HepG2 (cell line): ENCODE results near the gene ENTREP3. TPM values are rescaled to one million over a fixed set of nuclear protein-coding genes. Genes with fewer than 3 reads are reported as not detected.

Experiments
- CAMTA2 ChIP-seq: sonication (generic); formaldehyde crosslinking; IDR thresholded peaks from 2 replicates; pipeline ENCODE4 v1.4.0; 2020; ENCODE audit warnings: mild to moderate bottlenecking, missing genetic modification reagents, borderline replicate concordance
- CREB1 ChIP-seq, 2 experiments: fragments of 450-650 bp in 1 of 2; IDR thresholded peaks; 2 replicates each; pipeline ENCODE4 v1.6.1; 2016 to 2017; ENCODE audit warnings: control low read depth in 1 of 2, mild to moderate bottlenecking in 1 of 2, missing compliant biosample characterization in 1 of 2, missing genetic modification characterization in 1 of 2
- GATA4 ChIP-seq: sonication (generic); IDR thresholded peaks from 2 replicates; pipeline ENCODE4 v1.6.1; 2016; ENCODE audit warnings: antibody characterized with exemption, low read depth, borderline replicate concordance
- HDAC2 ChIP-seq: sonication (generic); formaldehyde crosslinking; IDR thresholded peaks from 2 replicates; pipeline ENCODE4 v1.4.0; 2020; ENCODE audit warnings: missing genetic modification reagents
- KLF16 ChIP-seq, 2 experiments: sonication (generic) in 1 of 2; formaldehyde crosslinking in 1 of 2; IDR thresholded peaks; 2 replicates each; pipeline versions ENCODE4 v1.6.1 to v1.8.0; 2016 to 2023; ENCODE audit warnings: missing genetic modification reagents in 2 of 2, missing compliant biosample characterization in 1 of 2
- MIER3 ChIP-seq: IDR thresholded peaks from 2 replicates; pipeline ENCODE4 v1.6.1; 2016; ENCODE audit warnings: missing compliant biosample characterization, borderline replicate concordance
- RARG ChIP-seq: sonication (generic); formaldehyde crosslinking; IDR thresholded peaks from 2 replicates; pipeline ENCODE4 v1.4.0; 2020; ENCODE audit warnings: low read depth, mild to moderate bottlenecking, missing genetic modification reagents
- RORA ChIP-seq: sonication (generic); formaldehyde crosslinking; IDR thresholded peaks from 2 replicates; pipeline ENCODE4 v1.5.0; 2020; ENCODE audit warnings: mild to moderate bottlenecking, missing genetic modification reagents, moderate library complexity
- SRY ChIP-seq: sonication (generic); formaldehyde crosslinking; IDR thresholded peaks from 2 replicates; pipeline ENCODE4 v1.8.0; 2022; ENCODE audit warnings: mild to moderate bottlenecking, missing genetic modification reagents
- SYNCRIP ChIP-seq: fragments of 200-400 bp; formaldehyde crosslinking; IDR thresholded peaks from 2 replicates; pipeline ENCODE4 v1.6.1; 2018; ENCODE audit warnings: mild to moderate bottlenecking, low read depth, low read length; ENCODE audit not compliant: insufficient read depth
- TBX2 ChIP-seq: sonication (generic); formaldehyde crosslinking; IDR thresholded peaks from 2 replicates; pipeline ENCODE4 v1.5.0; 2020; ENCODE audit warnings: missing genetic modification reagents, mild to moderate bottlenecking, borderline replicate concordance
- ZFP62 ChIP-seq: sonication (generic); formaldehyde crosslinking; IDR thresholded peaks from 2 replicates; pipeline ENCODE4 v1.4.0; 2020; ENCODE audit warnings: missing genetic modification reagents
- ZNF205 ChIP-seq: IDR thresholded peaks from 2 replicates; pipeline ENCODE4 v1.6.1; 2018; ENCODE audit warnings: missing biosample characterization, missing genetic modification reagents
- ZNF317 ChIP-seq: sonication (generic); formaldehyde crosslinking; IDR thresholded peaks from 2 replicates; pipeline ENCODE4 v1.5.0; 2020; ENCODE audit warnings: mild to moderate bottlenecking, missing genetic modification reagents
- ZNF484 ChIP-seq: sonication (generic); formaldehyde crosslinking; IDR thresholded peaks from 2 replicates; pipeline ENCODE4 v1.5.1; 2020; ENCODE audit warnings: mild to moderate bottlenecking, low read depth, missing genetic modification reagents, borderline replicate concordance
- ZNF547 ChIP-seq: sonication (generic); formaldehyde crosslinking; IDR thresholded peaks from 2 replicates; pipeline ENCODE4 v1.5.1; 2020; ENCODE audit warnings: mild to moderate bottlenecking, missing genetic modification reagents
- ZNF615 ChIP-seq: sonication (generic); formaldehyde crosslinking; IDR thresholded peaks from 2 replicates; pipeline ENCODE4 v1.5.0; 2020; ENCODE audit warnings: mild to moderate bottlenecking, missing genetic modification reagents, borderline replicate concordance
- ZNF879 ChIP-seq: sonication (generic); formaldehyde crosslinking; IDR thresholded peaks from 2 replicates; pipeline ENCODE4 v1.8.1; 2023; ENCODE audit warnings: missing genetic modification reagents
- ZSCAN31 ChIP-seq: sonication (generic); formaldehyde crosslinking; IDR thresholded peaks from 2 replicates; pipeline ENCODE4 v1.5.0; 2020; ENCODE audit warnings: low read depth, mild to moderate bottlenecking, missing genetic modification reagents
- polyA plus RNA-seq, 8 experiments: library from polyadenylated mRNA; depleted of rRNA in 3 of 8; stranded (reverse) in 7 of 8; unstranded in 1 of 8; fragments of >200 nt; fragmentation: Illumina TruSeq in 4 of 8; extraction: Trizol in 4 of 8; gene quantifications; 2 replicates each; pipeline versions ENCODE4 v1.2.1 to v1.2.3, GENCODE V29; 2011 to 2016; ENCODE audit warnings: low read depth in 4 of 8, missing spikeins in 1 of 8, mixed read lengths in 1 of 8; ENCODE audit not compliant: insufficient read depth in 1 of 8
- total RNA-seq, 5 experiments: library from RNA; depleted of rRNA; stranded (reverse); fragments of >200 nt; fragmentation: Illumina TruSeq; extraction: Trizol; gene quantifications; 2 replicates each; pipeline ENCODE4 v1.2.3, GENCODE V29; 2016; ENCODE audit warnings: low read depth in 1 of 5
- TF ChIP-seq, protein P1 (sequence below): sonication (generic); formaldehyde crosslinking; IDR thresholded peaks from 2 replicates; pipeline ENCODE4 v1.4.0; 2020; ENCODE audit warnings: missing genetic modification reagents, borderline replicate concordance
- TF ChIP-seq, protein P2 (sequence below): sonication (generic); formaldehyde crosslinking; IDR thresholded peaks from 2 replicates; pipeline ENCODE4 v1.4.0; 2020; ENCODE audit warnings: low read depth, missing genetic modification reagents
- TF ChIP-seq, protein P3 (sequence below): sonication (generic); formaldehyde crosslinking; IDR thresholded peaks from 2 replicates; pipeline ENCODE4 v1.8.1; 2023; ENCODE audit warnings: mild to moderate bottlenecking, missing genetic modification reagents
- TF ChIP-seq, protein P4 (sequence below): IDR thresholded peaks from 2 replicates; pipeline ENCODE4 v1.6.1; 2016; ENCODE audit warnings: low read depth, borderline replicate concordance

The ENTREP3 gene
- total and polyA plus RNA-seq, 2 of the 13 experiments (the other 11 are each of a cell fraction or from before 2014, with no cell fraction given): 4.1 to 9.9 TPM

DNA sequence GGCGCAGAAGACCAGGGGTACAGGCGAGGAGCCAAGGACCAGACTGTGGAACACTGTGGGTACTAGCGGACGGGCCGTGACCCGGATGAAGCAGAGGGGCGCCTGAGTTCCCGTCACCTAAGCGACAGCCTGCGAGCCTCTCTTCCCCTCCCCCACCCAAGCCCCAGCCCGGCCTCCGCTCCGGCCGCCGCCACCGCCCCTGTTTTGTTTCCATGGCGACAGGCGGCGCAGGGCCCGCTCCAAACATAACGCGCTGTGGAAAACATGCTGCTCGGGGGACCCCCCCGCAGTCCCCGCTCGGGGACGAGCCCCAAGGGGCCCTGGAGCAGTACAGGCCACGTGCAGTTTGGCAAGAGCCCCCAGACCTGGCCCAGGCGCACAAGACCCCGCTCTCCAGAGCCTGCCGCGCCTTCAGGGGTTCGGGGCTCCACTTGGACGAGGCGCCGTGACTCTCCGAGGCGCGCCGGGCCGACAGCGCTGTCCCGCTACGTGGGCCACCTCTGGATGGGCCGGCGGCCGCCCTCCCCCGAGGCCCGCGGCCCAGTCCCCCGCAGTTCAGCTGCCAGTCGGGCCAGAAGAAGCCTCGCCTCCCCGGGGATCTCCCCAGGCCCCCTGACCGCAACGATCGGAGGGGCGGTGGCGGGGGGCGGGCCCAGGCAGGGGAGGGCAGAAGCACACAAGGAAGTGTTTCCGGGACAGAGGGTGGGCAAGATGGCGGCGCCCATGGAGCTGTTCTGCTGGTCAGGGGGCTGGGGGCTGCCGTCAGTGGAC is 46.6 kb downstream of the ENTREP3 start, which contains the start of gene MTX1 (continued):
- TF ChIP-seq, protein P1, sequence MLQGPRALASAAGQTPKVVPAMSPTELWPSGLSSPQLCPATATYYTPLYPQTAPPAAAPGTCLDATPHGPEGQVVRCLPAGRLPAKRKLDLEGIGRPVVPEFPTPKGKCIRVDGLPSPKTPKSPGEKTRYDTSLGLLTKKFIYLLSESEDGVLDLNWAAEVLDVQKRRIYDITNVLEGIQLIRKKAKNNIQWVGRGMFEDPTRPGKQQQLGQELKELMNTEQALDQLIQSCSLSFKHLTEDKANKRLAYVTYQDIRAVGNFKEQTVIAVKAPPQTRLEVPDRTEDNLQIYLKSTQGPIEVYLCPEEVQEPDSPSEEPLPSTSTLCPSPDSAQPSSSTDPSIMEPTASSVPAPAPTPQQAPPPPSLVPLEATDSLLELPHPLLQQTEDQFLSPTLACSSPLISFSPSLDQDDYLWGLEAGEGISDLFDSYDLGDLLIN: no peak
- TF ChIP-seq SRY (CRISPR knock-in tag): peak; percentile 72
- TF ChIP-seq, protein P2, sequence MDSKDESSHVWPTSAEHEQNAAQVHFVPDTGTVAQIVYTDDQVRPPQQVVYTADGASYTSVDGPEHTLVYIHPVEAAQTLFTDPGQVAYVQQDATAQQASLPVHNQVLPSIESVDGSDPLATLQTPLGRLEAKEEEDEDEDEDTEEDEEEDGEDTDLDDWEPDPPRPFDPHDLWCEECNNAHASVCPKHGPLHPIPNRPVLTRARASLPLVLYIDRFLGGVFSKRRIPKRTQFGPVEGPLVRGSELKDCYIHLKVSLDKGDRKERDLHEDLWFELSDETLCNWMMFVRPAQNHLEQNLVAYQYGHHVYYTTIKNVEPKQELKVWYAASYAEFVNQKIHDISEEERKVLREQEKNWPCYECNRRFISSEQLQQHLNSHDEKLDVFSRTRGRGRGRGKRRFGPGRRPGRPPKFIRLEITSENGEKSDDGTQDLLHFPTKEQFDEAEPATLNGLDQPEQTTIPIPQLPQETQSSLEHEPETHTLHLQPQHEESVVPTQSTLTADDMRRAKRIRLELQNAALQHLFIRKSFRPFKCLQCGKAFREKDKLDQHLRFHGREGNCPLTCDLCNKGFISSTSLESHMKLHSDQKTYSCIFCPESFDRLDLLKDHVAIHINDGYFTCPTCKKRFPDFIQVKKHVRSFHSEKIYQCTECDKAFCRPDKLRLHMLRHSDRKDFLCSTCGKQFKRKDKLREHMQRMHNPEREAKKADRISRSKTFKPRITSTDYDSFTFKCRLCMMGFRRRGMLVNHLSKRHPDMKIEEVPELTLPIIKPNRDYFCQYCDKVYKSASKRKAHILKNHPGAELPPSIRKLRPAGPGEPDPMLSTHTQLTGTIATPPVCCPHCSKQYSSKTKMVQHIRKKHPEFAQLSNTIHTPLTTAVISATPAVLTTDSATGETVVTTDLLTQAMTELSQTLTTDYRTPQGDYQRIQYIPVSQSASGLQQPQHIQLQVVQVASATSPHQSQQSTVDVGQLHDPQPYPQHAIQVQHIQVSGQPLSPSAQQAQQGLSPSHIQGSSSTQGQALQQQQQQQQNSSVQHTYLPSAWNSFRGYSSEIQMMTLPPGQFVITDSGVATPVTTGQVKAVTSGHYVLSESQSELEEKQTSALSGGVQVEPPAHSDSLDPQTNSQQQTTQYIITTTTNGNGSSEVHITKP (CRISPR knock-in tag): 0 out of 2 replicates have a peak, but pooled peaks have one; percentile 36
- TF ChIP-seq ZFP62 (CRISPR knock-in tag): no peak
- TF ChIP-seq RARG: no peak
- TF ChIP-seq ZNF879: no peak
- TF ChIP-seq, protein P3, sequence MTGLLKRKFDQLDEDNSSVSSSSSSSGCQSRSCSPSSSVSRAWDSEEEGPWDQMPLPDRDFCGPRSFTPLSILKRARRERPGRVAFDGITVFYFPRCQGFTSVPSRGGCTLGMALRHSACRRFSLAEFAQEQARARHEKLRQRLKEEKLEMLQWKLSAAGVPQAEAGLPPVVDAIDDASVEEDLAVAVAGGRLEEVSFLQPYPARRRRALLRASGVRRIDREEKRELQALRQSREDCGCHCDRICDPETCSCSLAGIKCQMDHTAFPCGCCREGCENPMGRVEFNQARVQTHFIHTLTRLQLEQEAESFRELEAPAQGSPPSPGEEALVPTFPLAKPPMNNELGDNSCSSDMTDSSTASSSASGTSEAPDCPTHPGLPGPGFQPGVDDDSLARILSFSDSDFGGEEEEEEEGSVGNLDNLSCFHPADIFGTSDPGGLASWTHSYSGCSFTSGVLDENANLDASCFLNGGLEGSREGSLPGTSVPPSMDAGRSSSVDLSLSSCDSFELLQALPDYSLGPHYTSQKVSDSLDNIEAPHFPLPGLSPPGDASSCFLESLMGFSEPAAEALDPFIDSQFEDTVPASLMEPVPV (CRISPR knock-in tag): peak; percentile 30; the same call in 1 of the 2 replicates
- TF ChIP-seq GATA4: no peak
- TF ChIP-seq ZNF615 (CRISPR knock-in tag): no peak
- peak; percentile 66 for TF ChIP-seq CREB1 (IDR thresholded peaks at IDR 0.05)
- no peak for TF ChIP-seq CREB1 (CRISPR knock-in tag; IDR thresholded peaks at IDR 0.05)
- TF ChIP-seq SYNCRIP: no peak
- TF ChIP-seq, protein P4, sequence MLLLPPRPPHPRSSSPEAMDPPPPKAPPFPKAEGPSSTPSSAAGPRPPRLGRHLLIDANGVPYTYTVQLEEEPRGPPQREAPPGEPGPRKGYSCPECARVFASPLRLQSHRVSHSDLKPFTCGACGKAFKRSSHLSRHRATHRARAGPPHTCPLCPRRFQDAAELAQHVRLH (CRISPR knock-in tag): peak; percentile 62; the same call in 1 of the 2 replicates
- TF ChIP-seq KLF16 (CRISPR knock-in tag; IDR thresholded peaks at IDR 0.05): peak; percentile 15 to 47; a peak in 1 of 4 replicates
- TF ChIP-seq TBX2 (CRISPR knock-in tag): peak; percentile 75
- no peak for TF ChIP-seq ZSCAN31 (CRISPR knock-in tag)
- TF ChIP-seq ZNF205 (CRISPR knock-in tag): no peak
- TF ChIP-seq ZNF547: no peak
- TF ChIP-seq RORA (CRISPR knock-in tag): no peak
- no peak for TF ChIP-seq ZNF484 (CRISPR knock-in tag)
- 0 out of 2 replicates have a peak, but pooled peaks have one; percentile 16 for TF ChIP-seq ZNF317
- 0 out of 2 replicates have a peak, but pooled peaks have one; percentile 13 for TF ChIP-seq HDAC2 (CRISPR knock-in tag)
- TF ChIP-seq MIER3 (CRISPR knock-in tag): 0 out of 2 replicates have a peak, but pooled peaks have one; percentile 9
- no peak for TF ChIP-seq CAMTA2
